NCI-H1417 treated with DMSO at 0.1 percent for 48 hours (cell line): ENCODE results near the gene ATP2A2.
"Not testable (repeated sequence)": the region's sequence is repeated elsewhere in the genome, so short reads cannot be mapped to it uniquely, and the experiment has no call there.

Experiments
- DNase-seq: peaks from one replicate; lab custom pipeline; 2025; lab: John Stamatoyannopoulos, UW

The ATP2A2 gene

DNA sequence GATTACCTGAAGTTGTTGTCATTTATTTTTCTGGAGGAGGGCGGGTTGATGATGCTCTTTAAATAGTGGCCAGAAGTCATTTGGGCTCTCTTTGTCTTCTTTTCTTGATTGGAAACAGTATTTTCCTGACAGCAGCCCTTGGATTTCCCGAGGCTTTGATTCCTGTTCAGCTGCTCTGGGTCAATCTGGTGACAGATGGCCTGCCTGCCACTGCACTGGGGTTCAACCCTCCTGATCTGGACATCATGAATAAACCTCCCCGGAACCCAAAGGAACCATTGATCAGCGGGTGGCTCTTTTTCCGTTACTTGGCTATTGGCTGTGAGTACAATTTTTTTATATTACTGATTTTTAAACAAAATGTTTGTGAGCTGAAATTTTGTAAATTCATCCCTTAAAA, 62.1 kb downstream of the ATP2A2 start:
- no peak for DNase-seq

DNA sequence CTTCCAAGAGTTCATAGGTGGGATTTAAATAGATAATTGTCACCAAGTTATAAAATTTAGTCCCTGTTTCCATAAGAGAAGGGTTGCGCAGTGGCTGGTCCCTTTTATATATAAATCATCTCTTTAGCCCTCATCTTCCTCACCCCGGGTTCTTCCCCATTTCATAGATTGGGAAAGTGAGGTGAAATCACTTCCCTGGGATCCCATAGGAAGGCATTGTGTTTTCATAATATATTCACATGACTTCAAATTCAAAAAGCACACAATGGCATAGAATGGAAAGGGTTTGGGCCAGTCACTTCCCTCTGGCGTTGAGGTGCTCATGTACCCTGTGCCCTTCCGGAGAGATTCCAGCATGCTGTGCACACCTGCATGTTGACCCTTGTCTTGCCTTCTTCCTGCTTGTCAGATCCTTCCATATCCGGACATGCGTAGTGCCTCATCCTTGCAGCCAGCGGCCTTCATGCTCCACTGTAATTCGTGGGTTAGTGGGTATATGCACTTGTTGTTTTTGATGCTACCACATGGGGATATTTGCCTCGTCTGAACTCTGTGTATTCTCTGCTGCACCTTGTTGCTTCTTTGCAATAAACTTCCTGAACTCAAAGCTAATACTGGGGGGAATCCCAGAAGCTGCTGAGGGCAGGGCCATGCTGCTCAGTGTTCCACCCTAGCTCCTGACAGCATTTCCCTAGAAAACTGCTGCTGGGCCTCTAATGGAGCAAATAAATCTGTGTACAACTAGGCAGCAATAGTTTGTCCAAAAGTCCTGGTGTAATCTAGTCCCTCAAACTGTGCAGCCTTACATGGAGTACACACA, 62.9 kb downstream of the ATP2A2 start:
- no peak for DNase-seq

DNA sequence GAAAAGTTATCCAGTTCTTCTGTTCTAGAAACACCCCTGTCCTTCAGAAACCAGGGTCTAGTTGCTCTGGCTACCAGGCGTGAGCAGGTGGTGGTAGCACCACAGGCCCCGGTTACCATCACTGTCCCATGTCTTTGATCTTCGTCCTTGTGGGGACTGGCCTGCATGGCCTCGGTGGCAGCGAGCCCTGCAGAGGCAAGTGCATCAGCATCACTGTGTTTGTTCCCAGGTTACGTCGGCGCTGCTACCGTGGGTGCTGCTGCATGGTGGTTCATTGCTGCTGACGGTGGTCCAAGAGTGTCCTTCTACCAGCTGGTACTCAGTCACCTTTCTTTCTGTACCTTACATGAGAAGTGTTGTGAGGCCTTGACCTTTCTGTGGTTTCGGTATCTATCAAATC, 63.6 kb downstream of the ATP2A2 start:
- no peak for DNase-seq

DNA sequence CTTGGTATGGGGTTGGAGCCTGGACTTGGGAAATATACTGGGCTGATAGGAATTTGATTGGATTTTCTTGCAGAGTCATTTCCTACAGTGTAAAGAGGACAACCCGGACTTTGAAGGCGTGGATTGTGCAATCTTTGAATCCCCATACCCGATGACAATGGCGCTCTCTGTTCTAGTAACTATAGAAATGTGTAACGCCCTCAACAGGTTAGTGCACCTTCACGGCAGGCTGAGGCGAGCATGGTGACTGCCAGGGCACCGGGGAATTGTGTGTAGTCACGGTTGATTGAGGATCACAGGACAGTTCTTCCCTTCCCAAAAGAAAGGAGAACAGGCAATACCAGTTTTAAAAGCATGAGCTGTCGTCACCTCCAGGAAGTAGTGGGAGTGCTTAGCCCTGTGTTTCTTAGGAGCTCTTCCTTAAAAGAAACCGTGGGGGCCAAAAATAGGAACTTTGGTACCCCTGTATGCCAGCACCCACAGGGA, 64.2 kb downstream of the ATP2A2 start:
- DNase-seq = no peak

DNA sequence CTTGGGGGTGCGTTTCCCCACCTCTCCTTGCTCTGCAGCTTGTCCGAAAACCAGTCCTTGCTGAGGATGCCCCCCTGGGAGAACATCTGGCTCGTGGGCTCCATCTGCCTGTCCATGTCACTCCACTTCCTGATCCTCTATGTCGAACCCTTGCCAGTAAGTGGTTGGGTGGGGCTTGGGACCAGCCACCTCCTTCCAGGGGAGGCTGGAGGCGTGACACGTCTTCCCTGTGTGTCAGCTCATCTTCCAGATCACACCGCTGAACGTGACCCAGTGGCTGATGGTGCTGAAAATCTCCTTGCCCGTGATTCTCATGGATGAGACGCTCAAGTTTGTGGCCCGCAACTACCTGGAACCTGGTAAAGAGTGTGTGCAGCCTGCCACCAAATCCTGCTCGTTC, 64.9 kb downstream of the ATP2A2 start:
- no peak for DNase-seq

DNA sequence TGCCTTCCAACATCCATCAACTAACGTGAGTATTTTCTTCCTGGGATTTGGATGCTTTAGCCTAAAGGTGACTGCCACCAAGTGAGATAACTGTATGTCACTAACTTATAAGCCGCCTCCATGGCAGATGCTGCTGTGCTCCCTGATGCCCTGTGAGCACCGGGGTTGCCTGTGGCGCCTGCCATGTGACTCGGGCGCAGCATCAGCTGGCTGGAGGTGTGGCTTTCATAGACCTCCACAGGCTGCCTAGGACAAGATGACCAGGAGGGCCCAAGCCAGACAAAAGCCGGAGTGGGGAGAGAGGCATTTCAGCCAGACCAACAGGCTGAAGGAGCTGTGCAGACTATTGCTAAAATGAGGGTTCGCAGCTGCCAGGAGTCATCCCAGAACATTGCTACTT, 66.7 kb downstream of the ATP2A2 start:
- no peak for DNase-seq

DNA sequence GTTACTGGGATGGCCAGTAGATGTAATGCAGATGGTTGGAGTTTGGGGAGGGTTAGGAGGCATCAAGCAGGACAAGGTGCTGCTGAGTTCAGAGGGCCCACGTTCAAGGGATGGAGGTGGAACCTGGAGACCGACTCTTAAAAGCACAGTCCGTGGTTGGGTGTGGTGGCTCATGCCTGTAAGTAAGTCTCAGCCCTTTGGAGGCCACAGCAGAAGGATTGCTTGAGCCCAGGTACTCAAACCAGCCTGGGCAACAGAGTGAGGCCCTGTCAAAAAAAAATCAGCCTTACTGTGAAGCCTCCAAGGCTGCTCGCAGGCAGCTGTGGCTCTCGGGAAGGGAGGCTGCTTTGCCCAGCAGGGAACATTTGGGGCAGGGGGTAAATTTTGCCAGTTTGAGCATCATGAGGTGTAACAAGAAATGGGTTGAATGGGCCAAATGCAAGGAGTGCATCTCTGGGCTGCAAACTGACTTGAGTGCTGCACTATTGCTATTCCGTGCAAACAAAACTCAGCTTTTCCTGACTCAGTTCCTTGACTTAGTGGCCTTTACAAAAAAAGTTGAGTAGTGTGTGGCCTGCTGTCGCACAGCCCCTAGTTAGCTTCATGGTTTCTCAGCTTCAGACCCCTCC, 67.5 kb downstream of the ATP2A2 start:
- DNase-seq = no peak

DNA sequence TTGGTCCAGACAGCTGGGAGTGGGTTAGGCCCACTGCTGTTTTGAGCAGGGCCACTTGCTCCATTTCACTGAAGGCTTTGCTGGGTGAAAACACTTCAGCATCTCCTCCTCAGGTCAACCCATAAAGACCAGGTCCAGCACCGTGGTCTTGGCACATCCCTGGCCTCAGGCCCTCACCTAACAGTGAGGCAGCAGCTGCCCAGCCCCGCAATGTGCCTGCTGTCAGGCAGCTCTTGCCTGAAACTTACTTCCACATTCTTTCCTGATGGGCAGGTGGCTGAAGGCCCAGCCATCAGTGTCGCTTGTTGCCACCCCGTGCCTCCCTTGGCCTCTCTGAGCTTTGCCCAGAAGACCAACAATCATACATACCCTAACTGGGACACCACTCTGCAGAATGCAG, 68.0 kb downstream of the ATP2A2 start:
- no peak for DNase-seq

DNA sequence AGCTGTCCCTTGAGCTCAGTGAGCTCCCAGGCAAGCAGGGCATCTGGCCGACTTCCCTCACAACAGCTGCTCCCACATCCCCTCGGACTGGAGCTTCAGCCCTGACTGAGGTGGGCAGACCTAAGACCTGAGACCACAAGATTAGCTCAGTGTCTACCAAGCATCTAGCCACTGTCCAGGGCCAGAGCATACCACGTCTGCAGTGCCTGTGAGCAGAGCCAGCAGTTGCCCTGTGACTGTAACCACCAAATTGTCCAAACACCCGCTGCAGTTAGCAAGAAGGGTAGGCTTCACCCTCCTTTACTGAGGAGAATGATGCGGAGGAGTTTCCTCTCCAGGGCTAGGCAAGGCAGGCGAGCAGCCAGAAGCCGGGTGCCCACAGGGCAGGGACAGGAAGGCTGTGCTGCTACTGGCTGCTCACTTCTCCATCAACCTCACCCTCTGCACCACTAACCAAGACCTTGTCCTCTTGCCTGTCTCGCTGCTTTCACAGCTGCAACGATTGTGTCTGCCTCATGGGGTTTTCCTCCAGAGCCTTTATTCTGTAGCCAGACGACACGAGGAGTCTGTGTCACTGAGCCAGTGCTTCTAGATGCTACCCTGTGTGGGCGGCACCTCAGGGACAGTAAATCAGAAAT, 68.6 kb downstream of the ATP2A2 start:
- DNase-seq = no peak

DNA sequence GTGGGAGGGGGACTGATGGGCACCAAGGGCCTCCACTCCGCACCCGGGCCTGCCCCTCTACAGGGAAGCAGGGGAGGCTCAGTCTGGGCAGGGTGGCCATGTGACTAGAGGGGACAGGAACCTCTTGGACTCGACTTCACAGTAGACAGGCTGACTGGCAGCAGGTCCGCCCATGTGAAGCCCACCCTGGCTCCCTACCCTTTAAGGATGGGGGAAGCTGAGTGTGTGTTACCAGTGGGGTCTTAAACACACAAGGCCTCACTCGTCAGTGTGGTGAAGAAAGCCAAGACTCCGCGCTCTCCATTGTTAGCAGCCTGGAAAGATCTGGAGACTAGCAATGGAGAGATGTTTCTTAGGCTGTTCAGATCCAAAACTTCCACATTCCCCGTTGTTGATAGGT, 70.1 kb downstream of the ATP2A2 start:
- DNase-seq = no peak

DNA sequence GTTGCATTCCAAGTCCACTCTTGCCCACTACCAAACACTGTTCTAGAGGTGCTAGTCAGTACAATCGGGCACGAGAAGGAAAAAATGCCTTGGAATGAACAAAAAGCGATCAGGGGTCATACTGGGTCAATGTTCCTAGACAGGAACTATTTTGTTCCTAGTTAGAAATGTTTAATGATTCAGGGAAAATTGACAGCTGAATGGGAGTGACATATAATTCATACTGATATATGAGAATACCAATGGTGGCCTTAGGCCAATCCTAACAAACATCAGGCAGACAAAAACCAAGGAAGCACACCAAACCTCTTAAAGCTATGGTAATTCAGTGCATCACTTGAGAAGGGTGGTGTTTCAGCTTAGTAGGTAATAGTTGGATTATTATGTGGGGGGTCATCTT, 71.4 kb downstream of the ATP2A2 start:
- no peak for DNase-seq

DNA sequence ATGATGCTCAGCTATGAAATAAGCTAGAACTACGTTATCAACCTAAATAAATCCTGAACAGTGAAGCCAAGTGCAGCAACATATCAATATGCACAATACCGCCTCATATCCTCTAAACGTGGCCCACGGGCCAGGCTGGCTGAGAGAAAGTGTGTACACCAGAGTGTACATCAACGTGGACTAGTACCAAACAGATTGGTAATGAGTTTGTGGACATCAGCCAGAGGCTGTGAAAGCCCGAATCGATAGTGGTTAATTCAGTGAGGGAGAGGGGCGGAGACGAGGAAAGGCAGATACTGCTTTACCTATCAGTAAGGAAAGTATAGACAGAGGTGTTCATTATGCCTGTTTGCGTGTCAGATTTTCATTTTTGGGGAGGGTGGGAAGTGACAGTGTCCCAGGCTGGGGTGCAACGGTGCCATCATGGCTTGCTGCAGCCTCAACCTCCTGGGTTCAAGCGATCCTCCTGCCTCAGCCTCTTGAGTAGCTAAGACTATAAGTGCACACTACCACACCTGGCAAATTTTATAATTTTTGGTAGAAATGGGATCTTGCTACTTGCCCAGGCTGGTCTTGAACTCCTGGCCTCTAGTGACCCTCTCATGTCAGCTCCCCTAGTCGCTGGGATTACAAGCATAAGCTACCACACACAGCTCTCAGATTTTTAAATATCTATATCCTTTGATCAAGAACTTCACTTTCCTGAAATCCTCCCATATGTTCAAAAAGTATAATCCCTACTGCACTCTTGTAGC, 72.3 kb downstream of the ATP2A2 start:
- DNase-seq = no peak

DNA sequence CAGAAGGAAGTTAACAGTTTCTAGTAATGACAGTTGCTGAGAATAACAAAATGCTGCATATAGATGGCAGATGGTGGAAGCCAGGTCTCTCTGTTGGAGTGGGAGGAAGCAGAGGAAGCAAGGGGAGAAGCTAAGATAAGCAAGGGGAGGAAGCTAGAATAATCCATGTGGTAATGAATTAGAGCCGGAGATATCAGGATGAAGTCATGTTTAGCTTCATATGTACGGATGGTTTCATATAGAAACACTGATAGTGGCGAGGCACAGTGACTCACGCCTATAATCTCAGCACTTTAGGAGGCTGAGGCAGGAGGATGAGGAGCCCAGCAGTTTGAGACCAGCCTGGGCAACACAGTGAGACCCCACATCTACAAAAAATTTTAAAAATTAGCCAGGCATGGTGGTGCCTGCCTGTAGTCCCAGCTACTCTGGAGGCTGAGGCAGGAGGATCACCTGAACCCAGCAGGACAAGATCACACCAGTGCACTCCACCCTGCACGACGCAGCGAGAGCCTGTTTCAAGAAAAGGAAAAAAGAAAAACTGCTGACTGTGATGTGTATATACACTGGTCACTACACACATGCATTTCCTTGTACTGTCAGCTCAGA, 73.2 kb downstream of the ATP2A2 start:
- DNase-seq = no peak

DNA sequence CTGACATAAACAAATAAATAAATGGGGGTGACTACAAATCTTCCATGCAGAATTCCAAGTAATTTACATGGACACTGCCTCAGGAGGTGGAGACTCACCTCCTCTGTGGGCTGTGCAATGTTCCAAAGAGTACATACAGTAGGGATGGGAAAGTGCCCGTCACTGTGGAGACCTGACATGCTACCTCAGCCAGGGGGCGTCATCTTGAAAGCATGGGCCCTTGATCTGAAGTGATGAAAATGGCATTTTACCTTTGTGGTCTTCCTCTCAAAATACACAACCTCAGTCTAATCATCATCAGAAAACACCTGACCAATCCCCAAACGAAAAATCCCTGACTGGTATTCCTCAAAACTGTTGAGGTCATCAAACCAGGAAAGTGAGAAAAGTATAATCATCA, 74.0 kb downstream of the ATP2A2 start:
- DNase-seq = no peak

DNA sequence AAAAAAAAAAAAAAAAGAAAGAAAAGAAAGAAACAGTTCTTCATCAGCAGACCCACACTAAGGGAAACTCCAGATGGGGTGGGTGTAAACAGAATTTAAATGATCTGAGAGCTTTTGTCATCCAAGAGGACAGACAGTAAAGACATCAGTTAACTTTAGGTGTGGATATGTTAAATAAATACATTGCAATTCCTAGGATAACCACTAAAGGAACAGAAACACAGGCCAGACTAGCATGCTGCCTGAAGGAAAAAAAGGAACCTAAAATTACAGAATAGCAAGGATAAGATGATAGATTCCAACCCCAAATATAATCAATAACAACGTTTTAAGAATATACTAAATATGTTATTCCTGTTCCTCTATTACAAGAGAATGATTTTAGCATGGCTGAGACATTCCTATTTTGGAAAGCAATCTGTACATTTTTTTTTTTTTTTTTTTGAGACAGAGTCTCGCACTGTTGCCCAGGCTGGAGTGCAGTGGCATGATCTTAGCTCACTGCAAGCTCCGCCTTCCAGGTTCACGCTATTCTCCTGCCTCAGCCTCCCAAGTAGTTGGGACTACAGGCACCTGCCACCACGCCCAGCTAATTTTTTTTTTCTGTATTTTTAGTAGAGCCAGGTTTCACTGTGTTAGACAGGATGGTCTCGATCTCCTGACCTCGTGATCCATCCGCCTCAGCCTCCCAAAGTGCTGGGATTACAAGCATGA, 77.5 kb downstream of the ATP2A2 start:
- not testable (repeated sequence) for DNase-seq

DNA sequence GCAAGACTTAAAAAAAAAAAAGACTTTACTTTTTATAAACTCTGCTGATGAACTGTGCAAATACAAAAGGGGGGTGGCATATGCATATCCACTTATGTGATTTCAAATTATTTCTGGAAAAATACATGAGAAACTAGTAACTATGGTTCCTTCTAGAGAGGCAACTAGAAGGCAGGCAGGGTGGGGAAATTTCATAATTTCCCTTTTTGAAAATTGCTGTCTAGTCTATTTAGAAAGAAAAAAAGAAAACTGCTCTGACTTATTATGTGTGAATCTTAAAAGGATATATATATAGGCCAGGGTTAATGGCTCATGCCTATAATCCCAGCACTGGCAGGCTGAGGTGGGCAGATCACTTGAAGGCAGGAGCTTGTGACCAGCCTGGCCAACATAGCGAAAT, 80.2 kb downstream of the ATP2A2 start:
- DNase-seq = no peak

DNA sequence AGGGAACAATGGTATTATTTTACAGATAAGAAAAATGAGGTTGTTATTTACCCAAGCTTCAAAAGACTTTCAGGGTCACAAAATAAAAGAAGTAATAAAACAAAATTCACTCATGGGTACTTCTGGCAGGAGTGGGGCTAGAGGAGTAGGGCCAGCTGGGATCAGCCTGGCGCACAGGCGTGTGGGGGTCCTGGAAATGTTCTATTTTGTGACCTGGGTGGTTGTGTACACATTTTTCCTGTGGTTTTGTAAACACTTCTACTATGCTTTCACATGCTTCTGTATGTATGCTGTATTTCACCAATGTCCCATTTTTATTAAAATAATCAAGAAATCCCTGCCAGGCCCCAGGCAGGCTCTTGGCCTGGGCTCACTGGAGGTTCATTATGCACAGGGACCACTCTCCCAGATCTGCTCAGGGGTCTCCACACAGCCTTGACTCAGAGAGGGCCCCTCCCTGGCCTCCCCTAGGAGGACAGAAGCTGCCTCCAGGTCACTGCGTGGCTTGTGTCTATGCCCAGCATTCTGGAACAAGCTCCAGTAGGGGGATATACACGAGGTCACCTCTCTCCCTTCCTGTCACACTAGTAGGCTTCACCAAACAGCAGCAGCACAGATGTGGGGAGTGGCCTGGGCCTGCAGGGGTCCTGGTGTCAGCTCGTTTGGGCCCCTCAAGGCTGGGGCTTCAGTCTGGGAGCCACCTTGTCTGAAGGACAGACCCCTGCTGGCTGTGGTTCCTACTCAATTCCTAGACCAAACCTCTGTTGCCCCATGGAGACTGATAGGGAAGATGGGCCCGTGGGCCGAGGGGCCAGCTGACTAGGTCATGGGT, 84.7 kb downstream of the ATP2A2 start:
- no peak for DNase-seq

DNA sequence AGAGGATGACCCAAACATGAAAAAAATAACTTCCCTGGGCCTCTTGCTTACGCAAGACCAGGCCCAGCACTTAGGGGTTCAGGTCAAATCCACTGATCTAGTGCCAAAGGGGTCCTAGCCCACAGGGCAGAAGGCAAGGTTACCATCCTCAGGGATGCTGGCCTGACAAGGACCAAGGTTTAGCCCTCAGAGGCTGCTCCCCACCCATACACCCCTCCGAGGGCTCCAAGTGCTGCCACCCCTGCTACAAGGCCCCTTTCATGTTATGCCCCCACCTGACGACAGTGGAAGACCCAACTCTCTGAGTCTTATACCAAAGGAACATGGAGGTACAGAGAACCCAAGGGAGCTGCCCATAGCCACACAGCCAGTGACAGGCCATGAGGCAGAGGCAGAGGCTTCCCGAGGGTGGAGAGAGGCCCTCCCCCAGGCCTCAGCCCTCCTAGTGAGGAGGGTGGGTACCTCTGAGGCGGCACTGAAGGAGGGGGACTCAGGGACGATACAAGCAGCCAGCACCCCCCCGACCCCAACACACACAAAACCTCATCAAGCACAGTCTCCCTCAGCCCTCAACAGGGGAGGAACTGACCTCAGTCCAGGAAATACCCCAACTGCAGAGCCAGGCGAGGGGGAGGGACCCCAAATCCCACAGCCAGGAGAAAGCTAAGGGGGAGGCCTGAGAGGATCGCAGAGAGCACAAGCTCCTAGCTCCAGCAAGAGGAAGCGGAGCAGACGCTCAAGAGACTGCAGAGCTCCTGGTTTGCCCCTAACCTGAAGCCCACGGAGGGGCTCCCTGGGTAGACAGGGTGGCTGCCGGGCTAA, 85.5 kb downstream of the ATP2A2 start:
- no peak for DNase-seq

DNA sequence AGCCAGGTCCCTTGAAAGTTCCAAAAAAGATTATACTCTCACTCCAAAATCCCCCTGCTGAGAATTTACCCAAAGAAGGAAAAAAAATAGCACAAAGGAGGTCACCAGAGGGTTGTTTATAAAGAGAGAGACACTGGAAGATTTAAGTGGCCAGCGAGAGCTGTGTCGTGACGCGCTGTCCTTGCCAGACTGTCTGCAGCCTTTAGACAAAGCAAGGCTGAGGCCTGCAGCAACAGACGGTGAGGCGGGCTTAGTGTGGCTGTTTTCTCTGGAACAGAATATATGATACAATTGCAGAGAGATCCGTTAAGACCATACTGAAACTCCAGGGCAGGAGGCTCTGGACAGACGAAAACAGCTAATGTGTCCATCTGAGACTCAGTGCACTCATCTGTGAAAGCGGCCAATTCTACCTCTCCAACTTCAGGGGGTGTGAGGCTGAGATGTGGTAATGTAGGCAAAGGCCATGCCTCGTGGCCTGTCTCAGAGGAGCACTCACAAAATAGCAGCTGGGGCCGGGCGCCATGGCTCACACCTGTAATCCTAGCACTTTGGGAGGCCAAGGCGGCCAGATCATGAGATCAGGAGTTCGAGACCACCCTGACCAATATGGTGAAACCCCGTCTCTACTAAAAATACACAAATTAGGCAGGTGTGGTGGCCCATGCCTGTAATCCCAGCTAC, 86.3 kb downstream of the ATP2A2 start:
- no peak for DNase-seq
